Colon (tissue), 2 donors: ENCODE measurements around the gene RPL3.

Source experiments
- FAIRE-seq: peaks from 2 replicates; lab custom pipeline; 2012; peaks lifted over from hg19 to GRCh38; lab: Jason Lieb, UNC
- donor health status: control.
- donor health status: control.

RPL3 gene

DNA sequence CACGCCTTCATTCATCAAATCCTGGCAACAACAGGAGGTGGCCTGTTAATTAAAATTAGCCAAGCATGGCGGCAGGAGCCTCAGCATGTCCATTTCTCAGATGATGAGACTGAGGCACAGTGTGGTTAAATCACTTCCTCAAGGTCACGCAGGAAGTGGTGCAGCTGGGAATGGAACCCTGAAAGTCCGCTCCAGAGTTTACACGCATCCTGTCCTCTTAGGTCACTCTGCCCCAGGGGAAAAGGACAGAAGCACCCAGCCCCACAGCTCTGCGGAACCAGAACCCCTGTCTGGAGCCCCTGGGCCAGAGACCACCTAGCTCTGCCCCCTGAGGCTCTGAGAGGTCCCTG is 19.6 kb downstream of the RPL3 start:
- no peak for FAIRE-seq

DNA sequence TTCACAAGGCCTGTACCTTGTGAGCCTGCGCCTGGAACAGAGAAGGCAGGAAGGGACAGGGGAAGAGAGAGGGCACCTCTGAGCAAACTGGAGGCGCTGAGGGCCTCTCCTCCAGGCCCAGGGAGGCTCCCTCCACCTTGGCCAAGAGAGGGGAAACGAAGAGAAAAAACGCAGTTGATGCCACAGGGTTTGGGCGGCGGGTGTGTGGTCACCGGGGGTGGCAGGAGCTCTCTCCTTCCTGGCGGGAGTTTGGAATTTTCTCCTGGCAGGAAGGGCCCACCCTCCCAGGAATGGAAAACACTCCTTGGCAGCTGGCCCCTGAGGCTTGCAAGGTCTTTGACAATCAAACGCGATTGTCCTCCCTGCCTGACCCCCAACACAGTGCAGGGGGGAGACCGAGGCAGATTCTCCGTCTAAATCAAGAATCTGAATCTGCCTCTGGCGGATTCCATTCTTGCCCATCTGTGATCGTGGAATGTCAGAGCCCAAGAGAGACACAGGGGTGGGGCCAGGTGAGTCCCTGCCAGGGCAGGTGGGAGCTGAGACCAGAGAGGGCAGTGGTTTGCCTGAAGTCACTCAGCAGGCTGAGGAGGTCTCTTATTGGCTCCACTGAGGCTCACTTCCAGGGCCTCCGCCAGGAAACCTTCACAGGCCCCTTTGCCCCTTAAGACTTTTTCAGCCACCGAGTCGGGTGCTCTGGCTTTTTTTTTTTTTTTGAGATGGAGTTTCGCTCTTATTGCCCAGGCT is 21.0 kb downstream of the RPL3 start:
- no peak for FAIRE-seq

DNA sequence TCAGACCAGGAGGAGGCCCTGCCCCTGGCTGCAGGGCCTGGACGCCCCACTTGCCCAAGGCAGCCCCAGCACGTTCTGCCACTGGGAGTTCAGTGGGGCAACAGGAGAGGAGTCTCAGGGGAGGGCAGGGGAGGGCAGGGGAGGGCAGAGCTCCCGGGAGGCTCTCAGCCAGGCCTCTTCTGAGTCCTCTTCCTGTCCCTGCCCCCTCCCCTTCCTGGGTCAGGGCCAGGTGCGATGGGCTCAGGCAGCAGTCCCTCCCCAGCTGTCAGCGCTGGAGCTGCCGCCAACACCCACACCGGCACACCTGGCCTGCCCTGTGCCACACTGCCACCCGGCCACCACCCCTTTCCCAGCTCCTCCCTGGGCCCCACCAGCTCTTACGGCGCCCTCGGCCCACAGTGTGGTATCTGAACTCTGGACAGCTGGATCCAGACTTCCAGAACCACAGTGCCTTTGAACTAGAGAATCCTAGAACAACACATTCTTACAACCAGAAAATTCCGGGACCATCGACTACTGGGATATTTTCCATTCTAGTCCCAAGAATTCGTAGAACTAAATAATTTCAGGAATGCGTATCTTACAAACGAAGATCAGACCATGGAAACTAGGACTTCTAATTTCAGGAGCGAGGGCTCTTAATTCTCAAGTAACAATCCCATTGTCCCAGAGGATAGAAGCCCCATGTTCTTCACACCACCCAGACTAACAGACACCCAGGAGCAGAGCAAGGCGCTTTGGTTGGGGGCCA is 21.8 kb downstream of the RPL3 start:
- FAIRE-seq, result no peak

DNA sequence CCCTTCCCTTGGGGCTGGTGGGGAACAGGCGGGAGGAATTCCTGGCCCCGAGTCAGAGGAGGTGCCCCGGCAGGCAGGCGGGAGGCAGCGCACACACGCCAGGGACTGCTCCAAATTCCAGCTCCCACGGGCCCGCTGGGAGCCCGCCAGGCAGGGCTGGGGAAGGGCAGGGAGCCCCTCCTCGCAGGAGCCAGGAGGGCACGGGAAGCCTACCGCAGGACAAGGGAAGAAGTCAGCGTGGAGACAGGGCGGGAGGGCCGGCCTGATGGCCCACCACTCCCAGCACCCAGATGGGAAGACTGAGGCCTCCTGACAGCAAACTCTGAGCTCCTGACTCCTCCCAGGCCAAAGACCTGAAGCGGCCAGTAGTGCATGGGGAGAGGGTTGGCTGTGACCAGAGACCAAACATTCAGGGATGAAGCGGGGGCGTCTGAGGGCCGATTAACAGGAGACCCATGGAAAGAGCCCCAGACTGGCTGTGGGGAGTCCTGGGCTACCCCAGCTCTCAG is 22.4 kb downstream of the RPL3 start:
- FAIRE-seq, result no peak

DNA sequence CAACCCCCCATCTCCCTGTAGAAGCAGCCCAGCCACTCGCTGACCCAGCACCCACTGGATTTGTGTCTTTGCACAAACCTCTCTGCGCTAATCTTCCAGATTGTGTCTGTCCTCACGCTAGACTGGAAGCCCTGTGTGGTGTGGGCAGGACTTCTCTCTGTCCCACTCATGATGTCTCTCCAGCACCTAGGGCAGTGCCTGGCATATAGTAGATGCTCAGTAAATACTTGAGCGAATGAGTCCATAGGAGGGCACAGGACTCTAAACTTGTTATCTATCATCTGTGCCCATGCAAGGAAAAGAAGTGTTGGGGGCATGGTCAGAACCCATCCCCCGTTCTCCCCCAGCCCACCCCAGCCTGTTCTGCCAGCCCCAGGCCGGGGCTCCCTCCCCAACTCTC is 22.9 kb downstream of the RPL3 start:
- no peak for FAIRE-seq

DNA sequence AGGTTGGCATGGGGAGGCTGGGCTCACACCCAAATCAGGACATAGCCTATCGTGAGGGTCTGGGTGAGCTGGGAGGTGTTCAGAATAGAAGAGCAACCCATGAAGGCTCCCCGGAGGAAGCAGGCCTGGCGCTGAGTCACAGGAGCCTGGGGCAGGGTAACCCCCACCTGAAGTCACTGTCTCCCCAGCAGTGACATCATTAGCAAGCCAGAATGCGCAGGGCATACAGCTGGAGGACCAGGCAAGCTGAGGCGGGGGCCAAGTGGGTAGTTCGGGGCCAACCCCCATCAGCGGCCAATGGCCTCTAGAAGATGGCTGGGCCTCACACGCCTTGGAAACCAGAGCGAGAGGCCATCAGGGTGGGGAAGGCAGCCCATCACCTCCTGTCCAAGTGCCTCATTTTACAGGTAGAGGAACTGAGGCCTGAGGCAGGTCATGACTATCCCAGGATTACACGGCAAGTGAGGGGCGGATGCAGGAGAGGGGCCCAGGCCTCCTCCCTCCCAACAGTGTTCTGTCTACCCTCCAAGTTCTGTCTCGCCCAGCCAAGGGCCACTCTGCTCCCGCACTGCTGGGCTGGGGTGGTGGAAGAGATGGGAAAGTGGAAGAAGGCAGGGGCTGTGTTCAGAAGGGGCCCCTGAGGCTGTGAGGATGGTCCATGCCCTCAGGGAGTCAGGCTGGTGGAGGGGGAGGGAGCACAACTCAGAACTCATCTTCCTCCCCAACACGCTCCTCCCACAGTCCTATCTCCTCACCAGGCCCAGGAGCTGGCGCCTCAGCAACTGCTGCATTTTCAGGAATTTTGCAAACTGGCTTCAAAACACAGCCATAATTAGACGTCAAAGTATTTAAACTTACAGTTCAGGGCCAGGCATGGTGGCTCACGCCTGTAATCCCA is 24.6 kb downstream of the RPL3 start:
- no peak for FAIRE-seq

DNA sequence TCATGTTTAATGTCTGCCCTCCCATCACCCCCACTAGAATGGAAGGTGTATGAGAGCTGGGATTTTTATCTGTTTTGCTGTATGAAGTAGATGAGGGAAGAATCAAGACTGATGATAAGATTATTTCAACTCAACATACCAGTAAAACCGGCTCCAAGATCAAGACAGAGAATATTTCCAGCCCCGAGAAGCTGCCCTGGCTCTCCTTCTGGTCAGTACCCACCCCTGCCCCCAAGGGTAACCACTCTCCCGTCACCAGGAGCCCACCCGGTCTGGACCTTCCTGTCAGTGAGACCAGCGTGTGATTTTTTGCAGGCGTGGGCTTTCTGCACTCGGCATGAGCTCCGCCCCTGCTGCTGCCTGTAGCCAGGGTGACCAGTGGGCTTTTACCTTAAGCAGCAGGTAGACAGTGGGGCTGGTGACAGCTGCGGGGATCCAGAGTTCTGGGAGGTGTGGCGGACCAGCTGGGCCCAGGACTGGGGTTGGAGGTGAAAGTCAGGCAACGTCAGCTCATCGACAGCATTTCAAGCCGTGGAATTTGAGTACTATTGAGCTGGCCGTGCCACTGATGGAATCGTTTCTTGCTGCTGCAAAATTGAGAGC is 25.6 kb downstream of the RPL3 start:
- no peak for FAIRE-seq

DNA sequence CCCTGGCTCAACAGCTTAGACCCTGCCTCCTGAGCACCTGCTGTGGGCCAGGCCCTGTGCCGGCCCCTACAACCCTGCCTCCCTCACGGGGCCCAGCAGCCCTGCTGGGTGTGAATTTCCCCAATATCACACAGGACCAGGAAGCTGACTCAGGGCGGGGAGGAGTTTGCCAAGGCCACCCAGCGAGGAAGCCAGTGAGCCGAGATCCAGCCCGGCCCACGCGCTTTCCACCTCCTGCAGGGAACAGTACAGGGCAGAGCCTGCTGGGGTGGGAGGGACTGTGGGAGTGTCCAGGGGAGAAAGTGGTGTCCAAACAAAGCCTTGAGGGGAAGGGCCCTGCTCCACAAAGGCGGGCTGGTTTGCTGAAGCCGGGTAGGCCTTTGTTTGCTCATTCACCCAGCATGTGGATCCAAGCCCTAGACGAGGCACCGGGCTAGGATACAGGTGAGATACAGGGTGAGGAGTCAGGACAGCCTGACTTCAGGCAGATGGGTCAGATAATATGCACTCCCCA is 26.8 kb downstream of the RPL3 start:
- no peak for FAIRE-seq

DNA sequence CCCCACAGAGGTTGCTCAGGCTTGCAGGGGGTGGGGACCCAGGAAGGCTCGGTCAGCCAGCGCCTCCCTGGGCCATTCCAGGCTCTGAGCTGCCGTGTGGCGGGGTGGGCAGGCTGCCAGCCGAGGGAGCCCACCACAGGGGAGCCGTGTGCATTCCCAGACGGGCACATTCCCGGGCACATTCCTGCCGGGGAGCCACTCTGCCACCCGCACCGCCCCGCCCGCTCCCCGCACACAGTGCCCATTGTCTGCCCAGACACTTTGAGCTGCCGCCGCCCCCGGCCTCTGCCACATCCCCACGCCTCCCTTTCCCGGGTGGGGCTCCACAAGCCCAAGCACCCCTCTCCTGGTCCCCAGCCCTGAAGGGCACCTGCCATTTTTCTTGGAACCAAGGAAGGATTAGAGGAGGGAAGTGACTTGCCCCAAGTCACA is 27.4 kb downstream of the RPL3 start:
- FAIRE-seq, result no peak

DNA sequence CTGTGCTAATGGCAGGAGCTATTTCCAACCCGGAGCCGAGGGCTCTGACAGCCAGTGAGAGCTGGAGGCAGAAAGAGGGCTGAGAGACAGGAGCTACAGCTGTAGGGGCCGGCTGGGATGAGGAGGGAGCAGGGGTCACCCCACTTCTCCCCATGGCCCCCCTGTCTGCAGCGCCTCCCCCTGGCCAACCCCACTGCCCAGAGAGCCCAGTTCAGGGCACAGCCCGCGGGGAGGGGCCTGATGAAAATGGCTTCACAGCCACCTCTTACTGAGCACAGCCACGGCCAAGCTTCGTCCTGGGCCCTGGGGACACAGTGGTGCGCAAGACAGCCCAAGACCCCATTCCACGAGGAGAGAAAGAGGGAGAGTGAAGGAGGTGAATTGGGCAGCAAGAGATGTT is 27.9 kb downstream of the RPL3 start:
- FAIRE-seq, result no peak

DNA sequence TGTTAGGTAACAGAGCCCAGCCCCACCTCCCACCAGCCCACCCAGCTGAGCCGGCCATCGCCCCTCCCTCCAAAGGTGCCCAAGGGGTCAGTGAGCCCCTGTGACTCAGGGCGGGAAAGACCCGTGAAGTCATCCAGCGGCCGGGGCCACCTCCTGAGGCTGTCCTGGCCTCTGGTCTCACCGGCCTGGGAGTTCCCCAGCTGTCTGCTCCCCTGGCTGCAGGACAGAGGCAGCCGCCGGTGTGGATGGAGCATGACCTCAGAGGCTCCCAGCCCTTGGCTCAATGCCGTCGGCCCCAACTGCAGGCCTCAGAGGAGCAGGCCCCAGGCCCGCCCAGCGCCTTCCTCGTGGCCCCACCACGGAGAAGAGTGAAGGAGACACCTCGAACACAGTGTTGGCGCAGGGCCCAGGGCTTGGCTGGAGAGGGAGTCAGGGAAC is 28.7 kb downstream of the RPL3 start:
- no peak for FAIRE-seq

DNA sequence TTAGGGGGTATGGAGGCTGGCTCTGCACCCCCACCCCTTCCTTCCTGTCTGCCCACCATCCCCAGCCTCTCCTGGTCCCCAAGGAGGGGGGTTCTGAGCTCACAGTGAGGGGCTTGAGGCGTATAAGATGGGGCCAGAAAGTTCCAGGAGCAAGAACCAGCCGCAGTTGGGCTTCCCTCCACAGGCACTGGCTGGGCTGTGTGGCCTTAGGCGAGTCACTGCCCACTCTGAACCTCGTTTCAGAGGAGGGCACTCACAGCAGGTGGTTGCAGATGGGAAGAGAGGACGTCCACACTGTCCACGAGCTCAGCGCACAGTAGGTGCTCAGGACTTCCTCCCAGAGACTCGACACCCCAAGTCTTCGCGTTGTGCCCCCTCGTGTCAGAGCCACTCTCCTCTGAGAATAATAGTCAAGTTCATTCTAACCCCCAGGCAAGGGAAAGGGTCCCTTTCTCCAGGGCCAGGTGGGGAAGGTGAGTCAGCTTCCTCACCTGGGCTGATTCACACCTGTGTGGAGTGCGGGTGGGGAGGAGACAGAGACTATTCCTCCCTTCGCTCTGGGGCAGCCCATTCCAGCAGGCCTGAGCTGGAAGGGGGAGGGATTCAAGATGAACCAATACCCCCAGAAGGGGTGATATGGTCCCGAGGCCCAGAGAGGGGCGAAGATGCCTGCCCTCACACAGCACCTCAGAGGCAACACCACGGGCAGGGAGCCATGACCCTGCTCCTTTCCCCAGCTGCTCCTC is 29.3 kb downstream of the RPL3 start:
- no peak for FAIRE-seq

DNA sequence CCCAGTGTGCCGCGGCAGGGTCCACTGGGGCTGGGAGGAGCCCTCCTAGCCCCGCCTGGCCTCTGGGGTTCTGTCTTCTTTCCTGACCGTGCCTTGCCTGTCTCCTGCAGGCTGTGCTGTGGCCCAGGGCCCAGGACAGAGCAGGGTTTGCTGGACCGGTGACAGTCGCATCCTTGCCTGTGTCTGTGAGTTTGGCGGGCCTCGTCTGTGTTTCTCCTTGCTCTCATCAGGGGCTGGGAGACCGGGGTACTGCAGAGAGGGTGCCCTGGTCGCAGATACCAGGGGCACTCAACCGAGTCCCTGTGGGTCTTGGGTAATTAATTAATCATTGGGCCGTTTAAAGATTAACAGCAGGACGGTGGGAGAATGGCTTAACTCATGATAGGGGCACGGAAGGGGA is 29.9 kb downstream of the RPL3 start:
- no peak for FAIRE-seq

DNA sequence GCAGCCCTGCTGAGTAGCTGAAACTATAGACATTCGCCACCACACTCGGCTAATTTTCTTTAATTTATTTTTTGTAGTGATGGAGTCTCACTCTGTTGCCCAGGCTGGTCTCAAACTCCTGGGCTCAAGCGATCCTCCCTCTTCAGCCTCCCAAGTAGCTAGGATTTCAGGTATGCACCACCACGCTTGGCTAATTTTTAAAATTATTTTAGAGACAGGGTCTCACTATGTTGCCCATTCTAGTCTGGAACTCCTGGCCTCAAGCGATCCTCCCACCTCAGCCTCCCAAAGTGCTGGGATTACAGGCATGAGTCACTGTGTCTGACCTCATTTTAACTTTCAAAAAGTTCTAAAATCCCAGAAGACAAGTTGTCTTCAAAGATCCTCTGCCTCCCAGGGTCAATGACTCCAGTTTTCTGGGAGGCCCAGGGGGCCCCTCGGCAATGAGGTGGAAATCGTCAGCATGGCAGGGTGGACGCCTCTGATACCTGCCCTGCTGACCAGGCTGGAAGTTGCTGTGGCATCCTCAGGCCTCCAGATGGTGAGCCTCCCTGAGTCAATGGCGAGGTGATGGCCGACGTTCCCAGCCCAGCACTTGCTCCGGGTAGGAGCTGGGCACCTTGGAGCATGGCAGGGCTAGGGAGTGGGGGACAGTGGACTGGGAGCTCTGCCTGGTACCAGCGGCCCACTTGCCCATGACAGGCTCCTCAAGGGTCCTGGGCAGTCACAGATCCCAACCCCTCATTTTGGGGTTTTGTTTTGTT is 31.1 kb downstream of the RPL3 start:
- FAIRE-seq, result no peak

DNA sequence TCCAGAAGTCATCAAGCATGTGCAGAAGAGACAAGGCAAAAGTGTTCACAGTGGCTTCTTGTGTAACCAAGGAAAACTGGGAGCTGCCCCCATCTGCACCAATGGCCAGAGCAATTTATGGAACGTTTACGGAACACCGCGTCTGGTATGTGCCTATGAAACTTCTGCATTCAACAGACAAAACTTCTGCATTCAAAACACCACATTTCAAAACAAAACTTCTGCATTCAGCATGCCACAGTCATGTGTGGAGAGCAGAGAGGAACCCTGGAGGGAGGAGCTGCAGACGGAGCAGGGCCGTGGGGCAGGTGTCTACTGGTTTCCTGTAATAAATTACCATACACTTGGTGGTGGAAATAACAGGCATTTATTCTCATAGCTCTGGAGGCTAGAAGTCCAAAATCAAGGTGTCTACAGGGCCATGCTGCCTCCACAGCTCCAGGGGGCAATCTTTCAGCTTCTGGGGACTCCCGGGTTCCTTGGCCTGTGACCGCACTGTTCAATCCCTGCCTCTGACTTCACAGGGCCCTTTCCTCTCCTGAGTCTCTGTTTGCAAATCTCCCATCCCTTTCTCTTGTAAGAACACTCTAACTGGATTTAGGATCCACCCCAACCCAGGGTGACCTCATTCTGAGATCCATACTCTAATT is 32.2 kb downstream of the RPL3 start:
- FAIRE-seq, result no peak

DNA sequence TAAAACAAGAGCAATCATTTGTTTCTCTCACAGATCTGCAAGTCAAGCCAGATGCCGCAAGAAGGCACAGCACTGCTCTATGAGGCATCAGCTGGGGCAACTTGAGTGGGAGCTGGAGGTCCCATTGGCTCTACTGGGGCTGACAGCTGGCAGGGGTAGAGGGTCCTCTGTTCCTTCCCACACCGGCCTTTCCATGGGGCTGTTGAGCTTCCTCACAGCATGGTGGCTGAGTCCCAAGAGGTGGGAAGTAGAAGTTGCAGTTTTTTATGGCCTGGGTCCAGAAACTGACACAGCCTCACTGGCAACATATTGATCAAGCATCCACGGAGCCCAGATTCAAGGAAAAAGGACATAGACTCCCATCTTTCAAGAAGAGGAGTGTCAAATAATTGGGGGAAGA is 34.4 kb downstream of the RPL3 start:
- no peak for FAIRE-seq

DNA sequence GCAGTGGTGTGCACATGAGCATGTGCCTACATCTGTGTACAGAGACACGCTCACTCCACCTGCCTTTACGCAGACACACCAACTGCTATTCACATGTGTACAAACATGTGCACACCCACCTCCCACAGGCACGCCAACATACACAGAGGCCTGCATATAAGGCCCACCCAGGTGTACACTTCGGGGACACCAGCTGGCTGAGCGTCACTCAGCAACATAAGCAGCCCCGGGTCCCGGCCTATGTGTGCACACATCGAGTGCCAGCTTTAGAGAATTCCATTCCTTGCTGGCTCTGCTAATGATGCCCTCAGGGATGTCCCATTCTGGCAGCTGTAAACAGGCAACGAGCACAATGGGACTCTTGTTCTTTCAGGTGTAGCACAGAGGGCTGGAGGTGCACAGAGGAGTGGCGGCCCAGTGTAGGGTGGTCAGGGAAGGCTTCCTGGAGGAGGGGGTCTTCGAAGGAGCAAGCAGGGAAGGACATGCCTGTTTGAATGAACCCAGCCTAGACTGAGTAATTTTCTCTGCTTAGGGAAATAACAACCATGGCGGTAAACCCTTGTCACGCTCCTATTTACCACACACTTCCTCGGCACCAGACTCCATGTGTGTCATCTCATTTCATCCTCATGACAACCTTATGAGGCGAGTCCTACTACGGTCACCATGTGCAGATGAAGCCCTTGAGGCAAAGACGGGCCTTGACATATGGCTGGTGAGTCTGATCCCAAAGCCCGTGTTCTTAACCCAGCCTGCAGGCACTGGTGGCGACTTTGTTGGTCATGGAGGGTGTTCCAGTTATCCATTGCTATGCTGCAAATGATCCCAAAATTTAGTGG is 35.1 kb downstream of the RPL3 start:
- no peak for FAIRE-seq

DNA sequence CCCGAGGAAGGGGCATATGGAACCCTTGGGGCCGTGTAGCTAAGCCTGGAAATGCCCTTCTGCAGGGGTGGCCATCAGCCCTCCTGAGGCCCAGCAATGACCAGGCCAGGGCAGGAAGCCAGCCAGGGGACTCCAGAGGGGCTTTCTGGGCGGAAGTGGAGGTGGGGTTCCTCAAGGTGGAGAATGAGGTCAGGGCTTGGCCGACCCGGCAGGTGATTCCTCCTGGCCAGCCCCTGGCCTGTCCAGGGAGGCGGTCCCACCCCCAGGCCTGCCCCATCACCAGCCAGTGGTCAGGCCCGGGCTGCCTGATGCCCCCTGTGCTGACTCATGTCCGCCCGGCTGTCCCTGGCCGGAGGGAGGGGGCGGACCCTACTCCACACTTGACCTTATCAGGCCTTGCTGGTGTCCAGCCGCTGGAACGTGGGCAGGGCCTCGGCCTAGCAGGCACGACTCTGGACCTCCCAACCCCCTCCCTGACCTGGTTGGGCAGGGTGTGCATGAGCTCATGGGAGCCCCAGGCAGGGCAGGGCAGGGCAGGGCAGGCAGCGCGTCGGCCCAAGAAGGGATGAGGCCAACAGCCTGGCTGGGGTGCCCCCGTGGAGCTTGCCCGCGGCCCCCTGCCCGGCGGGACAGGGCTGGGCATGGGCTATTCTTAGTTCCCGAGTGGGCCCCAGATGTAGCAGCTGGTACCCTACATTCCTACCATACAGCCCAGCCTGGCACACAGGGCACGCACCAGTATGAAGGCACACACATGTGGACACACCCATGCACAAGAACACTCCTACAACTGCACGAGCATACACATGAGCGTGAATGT is 35.9 kb downstream of the RPL3 start:
- FAIRE-seq, result no peak
